Stimulated activated CD8-positive, alpha-beta memory T cell treated with anti-CD3 and anti-CD28 coated beads, Interleukin-12 subunit alpha, Interleukin-12 subunit beta, amount 100 ng/mL, for 1 hour (primary cell): ENCODE measurements around the gene KRT73.

Experiments used
- DNase-seq: peaks from one replicate; pipeline ENCODE4 v3.0.0-alpha.2; 2020; ENCODE audit warnings: low read depth

Gene KRT73

DNA sequence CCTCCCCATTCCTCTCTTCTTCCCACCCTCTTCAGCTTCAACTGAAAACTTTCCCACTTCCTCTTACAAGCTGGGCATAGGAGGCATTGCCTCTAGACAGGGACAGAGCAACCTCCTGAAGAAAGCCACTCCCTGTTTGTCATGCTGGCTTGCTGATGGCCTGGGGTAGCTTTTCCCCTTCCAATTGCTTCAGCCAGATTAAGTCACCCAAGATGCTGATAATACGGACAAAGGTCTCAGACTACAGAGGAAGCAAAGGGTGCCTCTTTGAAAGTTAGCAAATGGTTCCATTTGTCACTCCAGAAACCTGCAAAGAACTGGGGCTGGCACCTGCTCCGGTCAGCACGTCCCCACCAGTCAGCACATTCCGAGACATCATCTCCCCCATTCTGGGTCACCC lies 27.6 kb upstream of the KRT73 start:
- no peak for DNase-seq

DNA sequence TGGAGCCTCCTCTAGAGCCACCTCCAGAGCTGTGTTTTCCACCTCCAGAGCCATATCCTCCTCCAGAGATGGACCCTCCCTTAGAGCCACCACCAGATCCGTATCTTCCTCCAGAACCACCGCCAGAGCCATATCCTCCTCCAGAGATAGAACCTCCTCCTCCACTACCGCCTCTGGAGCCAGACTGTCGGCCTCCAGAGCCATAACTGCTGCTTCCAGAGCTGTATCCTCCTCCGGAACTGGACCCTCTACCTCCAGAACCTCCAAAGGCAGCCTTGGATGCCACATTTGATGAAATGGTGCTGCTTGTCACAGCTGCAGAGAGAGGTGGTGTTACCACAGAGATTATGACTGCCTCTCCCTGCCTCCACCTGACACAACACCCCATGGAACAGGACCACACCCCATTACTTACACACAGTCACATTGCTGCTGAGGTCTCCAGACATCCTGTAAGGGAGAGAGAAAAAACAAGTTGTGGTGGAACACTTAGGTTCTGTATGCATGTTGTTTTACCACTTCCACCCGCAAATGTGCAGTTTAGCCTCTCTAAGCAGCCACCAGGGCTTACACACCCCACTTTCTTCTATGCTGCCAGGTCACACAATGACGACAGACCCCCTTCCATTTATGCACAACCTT lies 26.9 kb upstream of the KRT73 start:
- peak; percentile 27 for DNase-seq

DNA sequence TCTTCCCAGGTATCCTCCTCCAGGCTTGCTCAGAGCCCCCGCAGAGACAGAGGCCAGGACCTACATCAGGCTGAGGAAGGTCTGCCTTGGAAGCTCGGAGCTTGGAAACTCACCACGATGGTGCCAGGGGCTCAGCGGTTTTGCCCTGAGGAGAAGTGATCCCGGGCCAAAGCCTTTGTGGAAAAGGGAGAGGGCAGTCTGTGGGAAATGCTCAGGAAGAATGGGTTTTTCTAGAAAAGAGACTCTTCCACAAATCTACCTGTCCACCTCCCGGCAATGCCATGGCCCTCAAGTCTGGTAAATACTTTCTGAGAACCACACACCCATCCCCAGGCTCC lies 25.7 kb upstream of the KRT73 start:
- no peak for DNase-seq

DNA sequence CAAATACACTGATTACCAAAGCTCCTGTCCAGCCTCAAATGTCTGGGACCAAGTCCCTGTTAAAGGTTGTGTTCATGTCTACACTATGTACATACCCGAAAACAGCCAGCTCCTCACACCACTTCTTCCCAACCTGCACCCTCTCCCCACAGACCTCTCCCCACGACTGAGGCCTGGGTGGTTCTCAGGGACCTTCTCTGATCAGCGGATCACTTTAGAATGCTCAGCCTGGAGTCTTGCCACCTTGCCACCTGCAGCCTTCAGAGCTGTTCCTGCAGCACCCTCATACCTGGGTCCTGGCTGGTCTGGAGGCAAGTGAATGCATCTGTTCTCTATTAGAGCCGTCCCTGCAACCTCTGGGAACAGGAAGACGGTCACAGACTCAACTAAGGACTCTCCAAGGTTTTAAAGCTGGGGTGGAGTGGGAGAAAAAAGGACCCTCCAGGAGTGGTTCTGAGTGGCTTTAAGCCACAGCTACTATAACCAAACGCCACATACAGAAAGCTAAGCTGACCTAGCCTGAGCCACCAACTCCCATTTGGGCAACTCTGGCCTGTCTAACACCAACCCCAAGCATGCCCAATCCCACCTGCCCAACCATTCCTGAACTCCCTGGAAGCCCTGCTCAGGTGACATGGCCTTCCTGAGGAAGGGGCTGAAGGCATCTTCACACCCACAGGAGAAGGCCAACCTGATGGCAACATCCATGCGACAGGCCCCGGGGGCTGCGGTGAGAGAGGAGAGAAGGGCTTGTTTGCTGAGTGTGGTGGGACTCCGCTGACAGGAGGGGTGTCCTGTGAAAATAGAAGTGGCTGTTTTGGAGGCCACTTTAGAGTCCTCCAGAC lies 25.1 kb upstream of the KRT73 start:
- DNase-seq: no peak

DNA sequence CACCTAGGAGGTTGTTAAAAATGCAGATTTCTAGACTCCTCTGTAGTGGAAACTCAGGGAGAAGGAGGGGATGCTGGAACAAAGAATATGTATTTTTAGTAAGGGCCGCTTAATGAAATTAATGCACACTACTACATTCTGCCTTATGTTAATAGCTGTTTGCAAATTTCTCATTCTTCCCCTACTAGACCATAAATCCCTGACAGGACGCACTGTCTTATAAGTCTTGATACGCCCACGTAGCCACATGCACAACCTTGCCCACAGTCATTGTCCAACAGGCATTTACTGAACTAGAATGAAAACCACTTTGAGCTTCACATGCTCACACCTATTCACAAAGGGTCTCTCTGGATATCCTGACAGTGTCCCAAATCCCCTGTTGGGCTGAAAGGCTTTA lies 23.1 kb upstream of the KRT73 start:
- no peak for DNase-seq

DNA sequence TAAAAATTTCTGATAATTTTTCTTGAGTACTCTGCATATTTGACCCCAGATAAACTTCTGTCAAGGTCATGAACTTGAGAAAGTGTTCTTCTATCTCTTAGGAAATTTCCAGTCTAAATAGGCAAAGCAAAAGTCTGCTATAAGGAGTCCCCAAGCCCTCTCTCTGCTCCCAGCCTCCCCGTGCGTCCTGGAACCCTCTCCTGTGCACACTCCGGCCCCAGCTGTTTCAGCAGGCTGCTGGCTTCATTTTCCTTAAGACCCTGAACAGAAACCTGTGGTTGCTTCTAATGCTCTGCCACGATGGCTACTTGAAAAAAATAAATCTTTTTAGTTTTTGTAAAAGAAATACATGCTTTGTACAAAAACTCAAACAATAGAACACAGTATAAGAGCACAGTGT lies 18.9 kb upstream of the KRT73 start:
- DNase-seq: no peak

DNA sequence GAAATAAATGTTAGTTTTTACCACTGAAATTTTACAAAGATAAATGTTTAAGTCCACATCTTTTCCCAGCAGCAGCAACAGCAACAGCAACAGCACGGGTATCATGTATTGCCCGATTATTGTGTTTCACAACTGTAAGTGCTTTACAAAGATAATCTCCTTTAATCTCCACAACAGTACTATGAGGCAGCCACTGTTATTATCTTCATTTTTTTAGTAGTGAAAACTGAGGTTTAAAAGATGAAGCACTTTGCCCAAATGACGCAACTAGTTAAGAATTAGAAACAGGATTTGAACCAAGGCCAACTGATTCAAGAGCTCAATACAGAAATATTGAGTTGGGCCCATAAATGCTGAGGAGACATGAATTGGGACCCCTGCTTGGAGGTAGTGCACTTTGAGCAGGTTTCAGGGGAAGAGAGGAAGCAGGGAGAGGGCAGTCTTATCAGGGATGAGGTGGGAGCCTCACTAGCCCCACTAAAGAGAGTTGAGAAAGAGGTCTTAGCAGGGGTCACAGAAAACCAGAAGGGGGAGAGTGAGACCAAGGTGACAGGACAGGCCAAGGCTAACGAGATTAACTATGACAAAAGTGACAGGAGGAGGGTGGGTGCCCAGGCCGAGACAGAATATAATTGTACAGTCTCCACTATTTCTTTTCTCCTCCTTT lies 18.4 kb upstream of the KRT73 start:
- no peak for DNase-seq

DNA sequence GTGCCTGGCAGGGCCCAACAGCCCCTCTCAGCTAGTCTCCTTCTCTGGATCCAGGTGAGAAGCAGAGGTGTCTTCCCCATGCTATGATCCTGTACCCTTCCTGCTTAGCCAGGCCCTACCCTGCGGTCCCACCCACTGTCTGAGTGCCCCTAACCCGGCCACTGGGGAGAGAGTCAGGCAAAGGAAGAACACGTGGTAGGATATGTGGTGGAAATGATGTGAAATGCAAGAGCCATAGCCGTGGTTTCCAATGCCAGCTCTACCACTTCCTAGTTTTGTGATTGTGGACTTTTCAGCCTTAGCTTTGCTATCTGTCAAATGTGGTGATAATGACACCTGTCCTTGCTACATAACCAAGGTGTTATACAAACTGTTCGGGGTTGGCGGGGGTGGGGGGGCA lies 17.8 kb upstream of the KRT73 start:
- DNase-seq: no peak

DNA sequence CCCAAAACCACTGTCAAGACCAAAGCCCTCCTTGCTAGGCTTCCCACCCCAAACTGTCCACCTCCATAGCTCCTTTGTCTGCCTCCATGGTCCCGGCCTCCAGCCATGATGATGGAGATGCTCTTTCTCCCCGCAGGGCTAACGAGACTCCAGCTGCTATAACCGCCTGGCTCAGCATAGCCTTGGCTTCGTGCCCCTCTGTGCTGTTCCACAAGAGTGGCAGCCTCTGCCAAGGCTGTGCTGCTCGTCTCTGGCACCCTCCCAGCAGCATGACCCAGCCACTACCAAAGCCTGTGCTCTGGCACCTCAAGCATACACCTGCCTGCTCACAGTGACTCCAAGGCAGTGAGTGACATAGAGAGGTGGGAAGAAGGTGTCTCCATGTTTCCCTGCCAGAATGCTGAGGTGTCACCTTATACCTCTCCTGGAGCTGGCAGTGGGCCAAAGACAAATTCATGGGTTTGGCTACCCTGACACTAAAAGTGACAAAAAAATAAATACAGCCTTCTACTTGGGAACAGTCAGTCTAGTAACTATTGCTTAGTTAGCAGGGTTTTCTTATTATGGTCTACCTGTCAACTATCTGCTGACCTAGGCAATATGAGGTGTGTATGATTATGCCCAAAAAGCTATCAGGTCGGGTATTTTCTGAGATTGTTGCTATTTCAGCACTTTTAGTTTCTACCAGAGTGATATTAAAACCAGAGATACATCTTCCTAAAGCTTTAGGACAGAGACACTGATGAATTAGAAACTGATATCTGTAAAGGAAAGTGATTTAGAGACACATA lies 16.1 kb upstream of the KRT73 start:
- DNase-seq: no peak

DNA sequence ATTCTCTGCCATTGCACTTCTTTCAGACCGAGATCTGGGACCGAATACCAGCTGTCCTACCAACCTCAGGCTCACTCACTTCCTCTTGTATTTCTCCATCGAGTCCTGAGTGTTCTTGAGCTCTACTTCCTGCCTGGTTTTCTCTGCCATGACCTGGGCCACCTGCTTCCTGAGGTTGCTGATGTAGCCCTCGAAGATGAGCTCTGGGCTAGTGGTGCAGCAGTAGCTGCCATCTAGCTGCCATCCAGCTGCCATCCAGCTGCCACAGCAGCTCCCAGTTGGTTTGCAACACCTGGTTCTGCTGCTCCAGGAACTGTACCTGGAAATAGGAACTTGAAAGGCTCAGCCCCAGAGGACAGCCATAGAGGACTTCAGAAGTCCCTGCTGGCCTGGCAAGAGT lies 15.0 kb upstream of the KRT73 start:
- DNase-seq: no peak

DNA sequence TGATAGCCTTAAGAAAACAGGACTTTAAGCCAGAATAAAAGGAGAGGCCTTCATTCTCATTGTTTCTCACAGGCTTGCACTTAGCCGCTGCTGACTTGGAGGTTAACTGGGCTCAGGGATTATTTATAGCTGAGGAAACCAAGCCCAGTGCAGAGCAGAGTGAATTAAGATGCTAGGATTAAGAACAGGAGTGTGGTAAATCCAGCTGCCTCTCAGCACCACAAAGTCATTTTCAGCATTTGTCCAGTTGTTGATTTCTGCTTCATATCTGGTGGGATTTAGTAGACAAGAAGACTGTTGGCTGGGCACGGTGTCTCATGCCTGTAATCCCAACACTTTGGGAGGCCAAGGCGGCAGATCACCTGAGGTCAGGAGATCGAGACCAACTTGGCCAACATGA lies 14.3 kb upstream of the KRT73 start:
- no peak for DNase-seq

DNA sequence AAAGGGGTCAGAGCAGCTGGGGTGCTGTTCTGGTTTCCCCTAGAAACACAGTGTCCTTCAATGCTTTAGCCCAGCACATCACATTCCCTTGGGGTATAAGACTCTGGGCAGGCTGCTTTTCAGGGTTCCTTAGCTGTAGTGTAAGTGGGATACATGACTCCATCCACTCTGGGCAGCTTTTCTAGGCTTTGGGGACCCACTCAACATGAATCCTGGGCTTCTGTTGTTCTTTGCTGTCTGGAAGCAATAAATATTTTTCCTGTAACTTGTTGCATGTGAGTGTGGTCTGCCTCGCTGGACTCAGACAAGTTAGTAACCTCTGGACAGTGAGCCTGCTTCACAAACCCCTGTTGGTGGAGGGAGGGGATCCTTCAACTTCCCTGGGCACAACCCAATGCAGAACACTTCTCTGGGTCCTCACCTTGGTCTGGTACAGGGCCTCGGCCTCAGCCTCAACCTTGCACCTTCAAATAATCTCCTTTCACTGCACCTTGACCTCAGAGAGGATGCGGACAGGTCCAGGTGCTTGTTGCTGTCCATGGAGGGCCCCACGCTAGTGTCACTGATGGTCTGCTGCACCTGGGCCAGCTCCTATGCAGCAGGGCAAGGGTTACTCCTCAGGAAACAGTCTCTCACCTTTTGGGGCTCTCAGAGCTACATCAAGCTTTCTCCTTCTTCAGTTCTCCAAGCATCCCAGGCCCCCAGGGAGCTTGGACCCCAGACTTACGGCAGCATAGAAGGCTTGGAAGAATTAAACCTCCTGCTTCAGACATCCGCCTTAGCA lies 13.5 kb upstream of the KRT73 start:
- DNase-seq: no peak

DNA sequence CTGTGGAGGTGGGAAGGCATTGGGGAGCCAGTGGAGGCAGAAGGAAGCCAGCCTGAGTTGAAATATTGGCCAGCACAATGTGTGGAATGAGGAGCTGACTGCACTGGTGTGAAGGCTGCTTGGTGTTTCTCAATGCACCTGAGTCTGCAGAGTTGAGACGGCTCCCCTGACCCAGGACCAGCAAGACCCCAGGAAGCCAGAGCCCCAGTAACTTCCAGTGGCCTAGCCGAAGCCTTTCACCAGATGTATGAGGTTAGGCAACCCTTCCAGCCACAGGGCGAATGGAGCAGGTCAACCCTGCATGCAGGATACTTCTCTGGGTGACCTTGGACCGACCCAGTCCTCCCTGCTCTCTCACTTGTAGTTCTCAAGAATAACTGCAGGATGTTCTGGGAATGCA lies 12.9 kb upstream of the KRT73 start:
- no peak for DNase-seq

DNA sequence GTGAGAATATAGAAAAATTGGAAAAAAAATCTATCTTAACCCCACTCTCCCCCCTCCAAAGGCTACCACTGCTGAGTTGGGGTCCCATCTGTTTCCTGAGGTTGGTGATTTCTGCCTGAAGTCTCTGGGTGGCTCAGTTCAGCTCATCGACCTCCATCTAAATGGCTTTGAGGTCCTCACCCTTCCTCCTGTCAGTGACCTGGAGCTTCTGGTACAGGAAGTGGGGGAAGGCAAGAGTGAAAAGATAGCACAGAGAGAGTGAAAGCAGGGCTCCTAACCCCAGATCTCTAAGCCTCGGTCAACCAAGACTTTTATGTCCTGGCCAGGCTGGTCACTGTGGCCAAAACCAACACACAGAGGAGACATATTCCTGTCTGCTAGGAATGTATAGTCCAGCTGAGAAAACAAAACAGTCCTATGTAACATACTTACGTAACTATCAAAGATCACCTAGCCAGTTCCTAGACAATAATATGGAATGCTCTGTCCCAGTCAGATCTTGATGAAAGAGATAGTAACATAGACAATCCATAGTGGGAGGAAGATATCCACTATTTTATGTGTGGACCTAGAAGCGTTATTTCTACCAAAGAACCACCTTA lies 12.3 kb upstream of the KRT73 start:
- DNase-seq: no peak

DNA sequence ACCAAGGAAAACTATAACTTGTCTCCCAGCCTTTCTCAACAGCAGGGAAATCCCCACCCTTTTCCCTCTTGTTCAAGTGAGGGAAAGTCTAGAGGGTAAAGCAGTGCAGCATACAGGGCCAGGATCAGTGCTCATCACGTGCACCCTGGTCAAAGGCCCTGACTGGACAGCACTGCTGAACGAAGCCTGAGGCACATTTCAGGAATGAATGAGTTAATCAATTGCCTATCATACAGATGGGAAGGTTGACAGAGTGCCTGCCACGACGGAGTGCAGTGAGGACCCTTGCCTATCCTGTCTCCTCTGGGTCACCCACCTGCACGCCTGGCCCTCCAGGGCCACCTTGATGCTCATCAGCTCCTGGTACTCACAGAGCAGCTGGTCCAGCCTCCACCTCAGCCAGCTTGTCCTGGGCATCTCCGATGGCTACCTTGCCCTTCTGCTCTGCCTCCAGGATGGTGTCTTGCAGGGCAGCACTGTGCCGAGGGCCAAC lies 11.7 kb upstream of the KRT73 start:
- DNase-seq: no peak

DNA sequence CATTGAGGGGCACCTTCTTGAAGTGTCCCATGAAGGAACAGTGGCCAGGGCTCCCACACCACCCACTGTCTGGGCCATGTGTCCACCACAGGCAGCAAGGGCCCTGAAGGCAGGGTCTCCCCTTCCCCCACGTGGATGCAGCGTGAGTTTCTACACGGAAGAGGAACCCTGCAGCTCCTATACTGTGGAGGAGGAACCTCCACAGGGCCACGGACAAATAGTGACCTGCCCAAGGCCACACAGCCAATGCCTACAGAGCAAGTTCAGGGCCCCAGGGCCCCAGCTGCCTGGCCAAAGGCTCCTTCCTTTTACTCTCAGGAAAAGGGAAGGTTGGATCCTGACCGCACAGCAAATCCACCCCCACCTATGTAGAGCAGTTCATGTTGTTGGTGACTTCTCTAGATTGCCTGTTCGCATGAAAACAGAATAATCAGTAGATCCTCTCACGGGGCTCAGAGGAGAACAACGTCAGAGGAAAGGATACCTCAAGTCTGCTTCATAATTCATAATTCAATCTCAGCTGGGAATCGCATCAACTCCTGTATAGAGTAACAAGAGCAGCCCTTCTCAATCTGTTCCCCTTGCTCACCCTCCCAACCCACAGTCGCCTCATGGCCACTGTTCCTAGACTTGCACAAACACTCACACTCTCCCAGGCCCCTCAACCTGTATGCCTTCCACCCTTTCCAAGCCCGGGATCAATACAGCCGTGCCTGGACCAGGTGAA lies 11.1 kb upstream of the KRT73 start:
- no peak for DNase-seq

DNA sequence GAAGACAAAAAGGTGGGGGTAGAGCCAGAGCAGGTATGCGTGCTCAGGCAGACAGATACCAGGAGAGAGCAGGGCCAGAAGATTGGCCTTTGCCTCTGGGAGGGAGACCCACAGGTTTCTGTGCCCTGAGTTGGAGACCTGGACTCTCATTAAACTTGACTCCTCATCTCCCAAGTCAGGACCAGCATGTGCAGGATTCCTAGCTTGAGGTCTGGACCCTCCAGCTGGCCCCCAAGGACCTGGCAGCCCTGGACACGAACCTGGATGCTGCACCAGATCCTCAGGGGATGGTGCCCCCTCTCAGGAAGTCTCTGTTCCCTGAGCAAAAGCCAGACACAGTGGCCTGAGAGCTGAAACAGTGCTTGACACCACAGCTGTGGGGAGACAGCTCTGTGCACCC lies 10.5 kb upstream of the KRT73 start:
- no peak for DNase-seq

DNA sequence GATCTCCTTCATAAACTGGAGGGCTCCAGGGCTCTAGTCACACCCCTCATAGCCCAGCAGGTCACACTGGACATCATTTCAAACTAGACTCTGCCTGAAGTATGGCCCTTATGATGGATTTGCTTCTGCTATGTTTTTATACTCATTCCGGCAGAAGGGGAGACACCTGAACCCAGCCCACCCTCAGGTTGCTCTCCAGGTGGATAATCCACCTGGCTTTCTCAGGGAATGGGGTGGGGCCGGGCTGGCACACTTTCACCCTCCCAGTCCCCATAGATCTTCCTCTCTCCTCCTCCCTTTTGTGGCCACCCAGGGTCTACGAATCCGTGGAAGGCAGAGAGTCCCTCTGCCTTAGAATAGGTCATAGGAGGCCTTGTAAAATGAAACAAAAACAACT lies 9.8 kb upstream of the KRT73 start:
- DNase-seq: no peak

DNA sequence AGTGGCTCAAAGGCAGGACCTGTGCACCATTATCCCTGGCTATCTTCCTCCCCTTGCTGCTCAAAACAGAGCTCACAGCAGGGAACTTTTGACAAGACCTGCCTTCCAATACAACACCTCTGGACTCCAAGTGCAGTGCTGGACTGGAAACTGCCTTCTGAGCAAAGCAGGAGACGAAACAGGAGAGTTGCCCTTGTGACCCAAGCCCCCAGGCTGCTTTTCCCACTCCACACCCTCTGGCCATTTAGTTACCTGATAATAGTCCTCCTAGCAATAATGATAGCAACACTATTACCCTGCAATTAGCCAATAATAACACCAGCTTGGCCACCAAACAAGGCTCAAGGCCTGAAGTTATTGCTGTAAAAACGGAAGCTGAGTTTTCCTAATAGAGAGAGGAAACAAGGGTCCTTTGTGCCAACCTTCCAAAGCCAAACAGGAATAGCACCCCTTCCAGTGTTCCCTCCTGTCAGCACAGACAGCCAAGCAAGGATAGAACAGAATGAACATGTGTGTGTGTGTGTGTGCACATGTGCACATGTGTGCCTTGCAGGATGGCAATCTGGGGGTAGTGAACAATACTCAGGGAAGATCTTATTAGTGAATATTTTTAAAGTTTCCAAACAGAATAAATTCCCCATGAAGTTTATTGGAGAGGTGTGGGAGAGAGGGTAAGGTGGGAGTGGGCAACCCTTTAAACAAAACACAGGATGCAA lies 9.2 kb upstream of the KRT73 start:
- no peak for DNase-seq

DNA sequence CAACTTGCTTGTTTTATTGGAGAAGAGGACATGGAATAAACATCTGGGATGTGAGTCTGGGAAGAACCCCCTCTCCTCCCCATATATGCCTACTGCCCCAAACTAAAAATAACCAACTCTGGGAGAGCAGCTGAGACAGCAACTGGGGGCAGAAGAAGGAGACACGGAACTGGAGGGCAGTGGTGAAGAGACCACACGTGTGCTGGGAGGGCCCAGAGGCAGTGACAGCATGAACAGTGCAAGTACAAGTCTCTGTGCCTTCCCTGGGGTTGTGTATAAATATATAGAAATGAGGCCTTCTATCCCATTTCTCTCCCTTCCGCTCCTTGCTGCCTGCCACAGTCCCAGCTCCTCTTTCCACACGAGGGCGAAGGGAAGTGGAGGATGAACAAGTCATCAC lies 4.0 kb upstream of the KRT73 start:
- no peak for DNase-seq
